HTR-8/SVneo (cell line): Measurements from ENCODE around the gene SLC29A4.
A peak's percentile ranks its signal among the peaks of the same experiment; 100 is the strongest.
"Not testable (repeated sequence)": the region's sequence is repeated elsewhere in the genome, so short reads cannot be mapped to it uniquely, and the experiment has no call there.

ENCODE experiments used
- DNase-seq: peaks from one replicate; pipeline ENCODE4 v3.0.0; 2011; ENCODE audit warnings: low spot score, mixed read lengths; ENCODE audit not compliant: insufficient read length
- FAIRE-seq: peaks from 2 replicates; lab custom pipeline; 2011; peaks lifted over from hg19 to GRCh38; lab: Jason Lieb, UNC

The SLC29A4 gene

DNA sequence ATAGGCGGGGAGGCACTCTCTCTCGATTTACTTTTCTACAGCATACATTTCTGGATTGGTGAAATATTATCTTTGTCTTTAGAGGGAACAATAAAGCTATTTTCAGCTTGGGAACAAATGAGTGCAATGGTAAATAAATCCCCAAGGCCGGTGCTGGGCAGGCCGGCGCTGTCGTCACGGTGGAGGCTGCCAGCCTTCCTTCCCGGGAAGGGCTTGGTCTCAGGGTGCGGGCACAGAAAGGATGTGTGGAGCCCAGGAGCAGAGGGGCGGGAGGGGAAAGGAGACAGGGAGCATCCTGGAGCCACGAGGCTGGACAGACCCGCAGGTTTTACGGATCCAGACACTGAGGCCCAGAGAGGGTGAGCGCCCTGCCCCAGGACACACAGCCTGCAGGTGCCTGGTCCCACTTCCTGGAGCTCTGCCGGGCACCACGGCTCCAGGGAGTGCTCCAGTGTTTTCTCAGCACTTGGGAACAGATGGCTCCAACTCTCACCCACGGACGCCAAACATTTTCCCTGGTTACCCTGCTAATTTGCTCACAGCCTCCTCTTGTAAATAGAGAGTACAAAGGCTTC is 8.8 kb upstream of the SLC29A4 start:
- not testable (repeated sequence) for DNase-seq, FAIRE-seq

DNA sequence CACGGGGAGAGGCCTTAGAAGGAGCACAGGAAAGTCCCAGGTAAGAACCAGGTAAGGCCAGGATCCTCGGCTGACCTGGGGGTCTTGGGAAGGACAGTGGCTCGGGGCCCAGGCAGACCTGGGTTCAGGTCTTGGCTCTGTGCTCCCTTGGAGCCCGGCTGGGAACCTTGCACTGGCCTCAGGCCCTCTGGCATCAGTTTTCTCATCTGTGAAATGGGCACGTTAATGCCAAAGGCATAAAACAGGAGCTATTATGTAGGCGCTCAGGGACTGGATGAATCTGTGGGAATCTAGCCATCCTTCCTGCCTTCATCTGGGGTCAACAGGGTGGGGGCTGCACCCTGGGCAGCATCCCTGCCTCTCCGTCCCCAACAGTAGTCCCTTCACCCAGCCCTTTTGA is 8.3 kb upstream of the SLC29A4 start:
- FAIRE-seq: no peak
- no peak for DNase-seq

- DNase-seq, FAIRE-seq: not testable (repeated sequence)
Observed at GRCh38 chr7:5274985-5275431, 7.7 kb upstream of the SLC29A4 start.

GRCh38 chr7:5275510-5275909 is 7.2 kb upstream of the SLC29A4 start:
- not testable (repeated sequence) for DNase-seq

DNA sequence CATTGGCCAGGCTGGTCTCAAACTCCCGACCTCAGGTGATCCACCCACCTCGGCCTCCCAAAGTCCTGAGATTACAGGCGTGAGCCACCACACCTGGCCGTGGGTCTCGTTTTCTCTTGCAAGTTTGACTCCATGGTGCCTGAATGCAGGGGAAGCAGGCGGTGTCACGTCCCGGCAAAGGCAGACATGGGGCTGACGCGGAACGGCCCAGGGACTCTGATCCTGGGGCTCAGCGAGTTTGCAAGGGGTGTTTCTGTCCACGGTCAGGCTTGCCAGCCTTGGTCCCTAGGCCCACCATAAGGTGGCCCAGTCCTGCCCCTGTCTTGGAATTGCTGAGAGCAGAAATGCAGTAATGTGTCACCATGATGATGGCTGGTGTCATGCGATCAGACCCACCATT is 6.6 kb upstream of the SLC29A4 start:
- not testable (repeated sequence) for FAIRE-seq, DNase-seq

More at GRCh38 chr7:5275510-5275909, 7.2 kb upstream of the SLC29A4 start:
- FAIRE-seq: not testable (repeated sequence)

DNA sequence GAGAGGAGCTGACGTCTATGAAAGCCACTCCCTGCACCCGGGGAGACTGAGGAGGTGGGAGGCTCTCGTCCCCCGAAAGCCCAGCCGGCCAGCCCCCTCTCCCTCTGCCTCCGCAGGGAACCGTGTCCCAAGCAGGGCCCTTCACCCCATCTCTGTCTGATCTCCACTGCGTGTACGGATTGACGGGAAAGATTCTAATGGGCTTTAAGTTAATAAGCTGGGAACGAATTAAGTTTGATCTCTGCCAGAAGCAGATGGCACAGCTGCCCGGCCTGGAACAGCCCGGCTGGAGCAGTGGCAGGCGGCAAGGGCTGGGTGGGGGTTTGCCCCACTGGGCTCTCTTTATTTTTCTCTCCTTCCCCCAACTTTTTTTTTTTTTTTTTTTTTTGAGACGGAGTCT is 6.1 kb upstream of the SLC29A4 start:
- DNase-seq (no peak), FAIRE-seq (no peak)

GRCh38 chr7:5278766-5279165 is 4.0 kb upstream of the SLC29A4 start:
- no peak for DNase-seq
- no peak for FAIRE-seq

DNA sequence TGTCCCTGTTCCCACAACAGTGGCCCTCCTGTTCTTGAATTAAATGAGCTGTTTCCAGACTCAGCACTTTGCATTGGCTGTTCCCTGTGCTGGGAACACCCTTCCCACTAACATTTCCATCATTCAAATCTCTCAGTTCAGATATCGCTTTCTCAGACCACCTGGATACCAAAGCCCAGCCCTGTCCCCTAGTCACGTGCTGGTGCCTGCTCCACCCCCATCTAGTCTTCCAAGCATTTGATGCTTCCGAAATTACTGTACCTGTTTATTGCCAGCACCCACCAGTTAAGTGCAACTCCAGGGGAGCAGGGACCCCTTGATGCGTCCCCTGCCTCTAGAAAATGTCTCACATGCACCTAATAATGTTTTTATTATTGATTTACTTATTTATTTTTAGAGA is 3.0 kb upstream of the SLC29A4 start:
- FAIRE-seq: no peak
- DNase-seq: no peak

DNA sequence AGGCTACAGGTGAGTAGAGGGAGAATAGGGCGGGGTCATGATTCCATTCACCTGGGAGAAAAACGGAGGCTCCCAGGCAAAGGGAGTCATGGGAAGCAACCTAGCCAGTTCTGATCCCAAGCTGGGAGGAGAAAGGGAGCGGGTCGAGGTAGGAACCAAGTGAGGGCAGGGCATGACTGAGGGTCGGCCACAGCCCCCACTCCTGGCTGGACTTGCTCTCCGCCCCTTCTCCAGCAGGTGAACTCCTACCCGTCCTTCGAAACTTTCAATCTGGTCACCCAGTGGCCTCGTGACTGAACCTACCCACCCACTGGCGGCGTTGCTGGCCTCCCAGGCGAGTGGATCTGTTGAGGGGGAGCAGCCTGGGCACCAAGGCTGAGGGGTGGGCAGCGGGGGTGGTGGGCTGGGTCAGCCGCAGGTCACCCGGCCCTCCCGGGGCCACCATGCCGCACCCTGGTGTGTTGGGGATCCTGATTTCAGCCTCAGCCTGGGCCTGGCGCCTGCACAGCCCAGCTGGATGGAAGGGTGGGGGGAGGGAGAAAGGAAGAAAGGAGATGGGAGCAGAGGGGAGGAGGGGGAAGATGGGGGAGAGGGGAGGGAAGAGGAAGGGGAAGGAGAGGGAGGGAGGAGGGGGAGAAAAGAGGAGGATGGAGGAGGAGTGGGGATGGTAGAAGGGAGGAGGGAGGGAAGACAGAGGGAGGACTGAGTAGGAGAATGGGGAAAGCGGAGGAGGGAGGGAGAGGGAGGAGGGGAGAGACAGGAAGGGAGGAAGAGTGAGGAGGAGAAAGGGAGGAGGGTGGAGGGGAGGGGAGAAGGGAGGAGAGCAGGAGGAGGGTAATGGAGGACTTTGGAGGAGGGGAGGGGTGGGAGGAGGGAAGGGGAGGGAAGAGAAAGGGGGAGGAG is 894 bp upstream of the SLC29A4 start:
- FAIRE-seq, DNase-seq: not testable (repeated sequence)

GRCh38 chr7:5283421-5284303 is 919 bp downstream of the SLC29A4 start:
- FAIRE-seq (no peak), DNase-seq (no peak)

GRCh38 chr7:5284304-5285281 is 1.9 kb downstream of the SLC29A4 start:
- FAIRE-seq: no peak
- peak; percentile 43 for DNase-seq

DNA sequence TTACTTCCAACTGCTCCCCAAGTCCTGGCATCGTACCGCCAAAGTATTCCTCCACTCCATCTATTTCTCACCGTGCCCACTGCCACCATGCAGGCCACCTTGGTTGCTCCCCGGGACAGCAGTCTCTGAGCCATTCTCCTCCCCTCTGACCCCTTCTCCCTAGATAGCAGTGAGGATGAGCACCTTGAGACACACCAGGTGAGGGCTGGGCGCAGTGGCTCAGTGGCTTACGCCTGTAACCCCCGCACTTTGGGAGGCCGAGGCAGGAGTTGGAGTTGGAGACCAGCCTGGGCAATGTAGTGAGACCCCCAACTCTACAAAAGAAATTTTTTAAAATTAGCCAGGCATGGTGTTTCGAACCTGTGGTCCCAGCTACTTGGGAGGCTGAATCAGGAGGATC is 4.2 kb downstream of the SLC29A4 start:
- no peak for FAIRE-seq

GRCh38 chr7:5287373-5287772 is 4.6 kb downstream of the SLC29A4 start:
- FAIRE-seq, DNase-seq: not testable (repeated sequence)

More for the DNA sequence above, 4.2 kb downstream of the SLC29A4 start:
- DNase-seq: no peak

GRCh38 chr7:5287802-5288201 is 5.1 kb downstream of the SLC29A4 start:
- no peak for FAIRE-seq
- no peak for DNase-seq

DNA sequence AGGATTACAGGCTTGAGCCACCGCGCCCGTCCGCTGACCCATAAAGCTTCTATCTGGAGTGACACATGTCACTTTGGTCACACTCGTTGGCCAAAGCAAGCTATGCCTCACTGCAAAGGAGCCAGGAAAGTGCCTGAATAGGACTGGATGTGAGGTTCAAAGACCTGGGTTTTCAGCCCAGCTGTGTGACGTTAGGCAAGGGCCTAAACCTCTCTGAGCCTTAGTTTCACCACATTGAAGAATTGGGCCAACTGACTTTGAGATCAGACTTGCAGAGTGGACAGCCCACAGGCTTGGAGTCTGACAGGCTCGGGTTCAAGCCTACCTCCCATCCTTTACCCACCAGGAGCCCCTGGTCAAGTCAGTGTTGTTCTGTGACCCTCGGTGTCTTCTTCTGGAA is 5.8 kb downstream of the SLC29A4 start:
- DNase-seq, FAIRE-seq: not testable (repeated sequence)

GRCh38 chr7:5289355-5289754 is 6.6 kb downstream of the SLC29A4 start:
- no peak for DNase-seq
- no peak for FAIRE-seq

- FAIRE-seq (no peak), DNase-seq (no peak)
Observed at GRCh38 chr7:5291301-5291700, 8.6 kb downstream of the SLC29A4 start.

DNA sequence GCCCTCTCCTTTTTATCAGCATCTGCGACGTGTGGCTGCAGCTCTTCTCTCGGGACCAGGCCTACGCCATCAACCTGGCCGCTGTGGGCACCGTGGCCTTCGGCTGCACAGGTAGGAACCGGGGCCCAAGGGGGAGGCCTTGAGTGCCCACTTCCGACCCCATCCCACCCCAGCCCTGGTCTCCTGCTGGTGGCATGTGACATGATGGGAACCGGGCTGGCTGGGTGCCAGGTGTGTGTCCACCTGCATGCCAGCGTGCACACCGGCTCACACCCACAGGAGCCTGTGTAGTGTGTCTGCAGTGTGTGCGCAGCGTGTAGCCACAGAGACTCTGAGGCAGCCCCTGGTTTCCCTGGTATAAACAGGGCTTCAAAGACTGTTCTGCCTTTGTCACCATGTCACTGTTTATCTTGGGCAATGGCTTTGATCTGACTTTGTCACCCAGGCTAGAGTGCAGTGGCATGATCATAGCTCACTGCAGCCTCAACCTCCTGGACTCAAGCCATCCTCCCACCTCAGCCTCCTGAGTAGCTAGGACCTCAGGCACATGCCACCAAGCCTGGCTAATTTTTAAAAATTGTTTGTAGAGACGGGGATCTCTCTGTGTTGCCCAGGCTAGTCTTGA is 9.1 kb downstream of the SLC29A4 start:
- DNase-seq, FAIRE-seq: not testable (repeated sequence)
